ENCODE measurements around the gene SAA1. TPM values are rescaled to one million over a fixed set of nuclear protein-coding genes. Genes with fewer than 3 reads are reported as not detected.

The SAA1 gene
- not detected for total RNA-seq

GRCh38 chr11:18265949-18266348, at the start of gene SAA1:
Gene SAA1, plus strand, starts transcription at chr11:18266264. Its CDS starts 624 bp downstream, at chr11:18266888.
- ATAC-seq (replicated peaks in 1 of 2) (no peak), DNase-seq (no peak)
- Mint-ChIP-seq H3K4me1 (ENCODE audit: low read depth) (peaks cover 7% of the 10 kb centered on the region), H3K36me3 (ENCODE audit: insufficient read depth in 2 of 2) (no peaks in the 10 kb centered on the region), H3K27me3 (ENCODE audit: low read depth) (peaks cover 9% of the 10 kb centered on the region), H3K27ac (no peak within 1 kb of the TSS), H3K4me3 (no peak within 1 kb of the TSS), H3K9me3 (no peaks in the 10 kb centered on the region)

GRCh38 chr11:18221274-18221876, 44.7 kb upstream of the SAA1 start:
- Mint-ChIP-seq H3K9me3 (no peaks in the 10 kb centered on the region), H3K4me3 (no peak overlapping the region), H3K27me3 (ENCODE audit: low read depth) (peaks cover 9% of the 10 kb centered on the region), H3K27ac (no peak overlapping the region), H3K36me3 (ENCODE audit: insufficient read depth in 2 of 2) (no peaks in the 10 kb centered on the region), H3K4me1 (ENCODE audit: low read depth) (no peaks in the 10 kb centered on the region)
- DNase-seq = no peak
- ATAC-seq (replicated peaks in 1 of 2) = no peak

DNA sequence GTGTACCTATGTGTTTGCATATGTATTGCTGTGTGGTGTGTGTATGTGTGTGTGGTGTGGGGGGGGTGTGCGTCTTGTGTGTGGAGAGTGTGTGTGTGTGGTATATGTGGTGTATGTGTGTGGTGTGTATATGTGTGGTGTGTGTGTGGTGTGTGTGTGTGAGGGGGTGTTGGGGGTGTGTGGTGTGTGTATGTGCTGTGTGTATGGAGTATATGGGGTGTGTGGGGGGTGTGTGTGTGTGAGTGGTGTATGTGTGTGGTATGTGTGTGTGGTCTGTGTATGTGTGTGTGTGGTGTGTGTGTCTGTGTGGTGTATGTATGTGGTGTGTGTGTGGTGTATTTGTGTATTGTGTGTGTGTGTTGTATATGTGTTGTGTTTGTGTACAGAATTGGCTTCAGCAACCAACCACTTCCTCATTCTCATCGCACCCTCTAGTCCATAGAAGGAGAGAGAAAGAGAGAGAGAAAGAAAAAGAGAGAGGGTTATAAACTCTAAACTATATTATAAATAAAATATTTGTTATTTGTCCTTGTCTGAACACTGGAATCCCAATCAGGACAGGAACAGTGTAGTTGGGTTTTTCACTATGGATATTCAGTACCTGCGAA, 43.1 kb upstream of the SAA1 start:
- H3K9me3 Mint-ChIP-seq = no peaks in the 10 kb centered on the region
- ATAC-seq (replicated peaks in 1 of 2) = no peak

DNA sequence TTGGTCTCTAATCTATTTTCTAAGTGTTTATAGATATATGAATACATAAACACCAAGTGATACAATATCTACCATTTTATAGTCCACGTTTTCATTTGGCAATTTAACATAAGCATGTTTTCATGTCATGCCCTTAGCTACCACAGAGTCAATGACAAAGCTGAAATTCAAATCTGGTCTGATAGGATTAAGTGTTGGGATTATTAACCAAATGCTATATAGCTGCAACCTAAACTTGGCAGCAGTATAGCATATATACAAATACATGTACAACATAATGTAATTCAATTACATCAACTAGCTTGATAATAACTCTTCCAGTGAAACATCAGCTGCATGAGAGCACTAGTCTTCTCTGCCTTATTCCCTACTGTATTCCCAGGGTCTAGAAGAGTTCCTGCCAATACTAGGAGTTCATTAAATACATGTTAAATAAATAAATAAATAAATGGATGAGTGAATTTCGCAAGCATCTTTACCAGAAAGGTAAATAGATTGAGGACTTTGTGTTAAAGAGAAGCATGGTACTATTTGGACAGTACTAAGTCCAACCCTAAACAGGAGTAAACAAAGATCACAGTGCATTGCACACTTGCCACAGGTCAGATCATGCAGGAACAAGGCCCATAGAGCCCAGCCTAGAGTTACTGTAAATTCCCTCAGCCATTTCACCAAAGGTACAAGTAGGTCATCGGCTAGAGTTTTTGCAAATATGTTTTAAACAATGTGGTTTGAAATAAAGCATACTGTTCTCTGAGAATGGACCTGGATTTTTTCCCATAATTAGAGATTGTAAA, 42.3 kb upstream of the SAA1 start:
- H3K4me3 Mint-ChIP-seq = no peak overlapping the region
- no peak overlapping the region for H3K27ac Mint-ChIP-seq
- H3K36me3 Mint-ChIP-seq (ENCODE audit: insufficient read depth in 2 of 2) = no peaks in the 10 kb centered on the region
- ATAC-seq (replicated peaks in 1 of 2) (no peak), DNase-seq (no peak)
- H3K27me3 Mint-ChIP-seq (ENCODE audit: low read depth) = peaks cover 9% of the 10 kb centered on the region
- H3K9me3 Mint-ChIP-seq = no peaks in the 10 kb centered on the region
- H3K4me1 Mint-ChIP-seq (ENCODE audit: low read depth) = no peaks in the 10 kb centered on the region

More for the DNA sequence above, 43.1 kb upstream of the SAA1 start:
- no peak overlapping the region for H3K27ac Mint-ChIP-seq
- H3K27me3 Mint-ChIP-seq (ENCODE audit: low read depth) = peaks cover 9% of the 10 kb centered on the region
- no peak for DNase-seq
- no peaks in the 10 kb centered on the region for H3K4me1 Mint-ChIP-seq (ENCODE audit: low read depth)
- H3K36me3 Mint-ChIP-seq (ENCODE audit: insufficient read depth in 2 of 2) = no peaks in the 10 kb centered on the region
- H3K4me3 Mint-ChIP-seq = no peak overlapping the region

DNA sequence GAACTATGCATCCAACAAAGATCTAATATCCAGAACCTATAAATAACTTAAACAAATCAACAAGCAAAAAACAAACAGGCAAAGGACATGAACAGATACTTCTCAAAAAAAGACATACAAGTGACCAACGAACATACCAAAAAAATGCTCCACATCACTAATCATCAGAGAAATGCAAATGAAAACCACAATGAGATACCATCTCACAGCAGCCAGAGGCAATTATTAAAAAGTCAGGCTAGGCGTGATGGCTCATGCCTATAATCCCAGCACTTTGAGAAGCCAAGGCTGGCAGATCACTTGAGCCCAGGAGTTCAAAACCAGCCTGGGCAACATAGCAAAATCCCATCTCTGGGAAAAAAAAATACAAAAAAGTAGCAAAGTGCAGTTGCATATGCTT, 40.2 kb upstream of the SAA1 start:
- Mint-ChIP-seq H3K36me3 (ENCODE audit: insufficient read depth in 2 of 2) (no peaks in the 10 kb centered on the region), H3K4me1 (ENCODE audit: low read depth) (no peaks in the 10 kb centered on the region), H3K27me3 (ENCODE audit: low read depth) (peaks cover 9% of the 10 kb centered on the region), H3K4me3 (no peak overlapping the region), H3K9me3 (no peaks in the 10 kb centered on the region), H3K27ac (no peak overlapping the region)
- DNase-seq (no peak), ATAC-seq (replicated peaks in 1 of 2) (no peak)

DNA sequence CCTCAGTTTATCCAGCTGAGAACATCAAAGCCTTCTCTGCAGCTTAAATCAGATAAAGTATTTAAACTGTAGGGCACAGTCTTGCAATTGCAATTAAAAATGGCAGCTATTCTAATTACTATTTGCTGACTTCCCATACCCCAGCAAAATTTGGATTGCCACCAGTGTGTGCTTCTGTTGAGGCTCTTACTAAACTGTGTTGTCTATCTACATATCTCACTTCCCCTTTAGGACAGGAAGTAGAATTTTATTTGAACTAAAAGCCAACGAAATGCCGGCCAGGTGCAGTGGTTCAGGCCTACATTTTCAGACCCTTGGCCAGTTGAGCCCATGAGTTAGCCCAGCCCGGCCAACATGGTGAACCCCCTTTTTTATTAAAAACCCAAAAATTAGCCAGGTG, 36.6 kb upstream of the SAA1 start:
- H3K27me3 Mint-ChIP-seq (ENCODE audit: low read depth) = peaks cover 11% of the 10 kb centered on the region
- no peak for ATAC-seq (replicated peaks in 1 of 2)
- no peaks in the 10 kb centered on the region for H3K4me1 Mint-ChIP-seq (ENCODE audit: low read depth)
- H3K27ac Mint-ChIP-seq = no peak overlapping the region
- no peaks in the 10 kb centered on the region for H3K36me3 Mint-ChIP-seq (ENCODE audit: insufficient read depth in 2 of 2)
- no peak overlapping the region for H3K4me3 Mint-ChIP-seq
- no peak for DNase-seq
- no peaks in the 10 kb centered on the region for H3K9me3 Mint-ChIP-seq

GRCh38 chr11:18230859-18231258, 35.2 kb upstream of the SAA1 start:
- no peaks in the 10 kb centered on the region for H3K9me3 Mint-ChIP-seq
- no peaks in the 10 kb centered on the region for H3K4me1 Mint-ChIP-seq (ENCODE audit: low read depth)
- ATAC-seq (replicated peaks in 1 of 2) (no peak), DNase-seq (no peak)
- H3K27ac Mint-ChIP-seq = no peak overlapping the region
- peaks cover 13% of the 10 kb centered on the region for H3K27me3 Mint-ChIP-seq (ENCODE audit: low read depth)
- H3K36me3 Mint-ChIP-seq (ENCODE audit: insufficient read depth in 2 of 2) = no peaks in the 10 kb centered on the region
- no peak overlapping the region for H3K4me3 Mint-ChIP-seq

GRCh38 chr11:18233912-18234311, 32.2 kb upstream of the SAA1 start:
- H3K4me1 Mint-ChIP-seq (ENCODE audit: low read depth) = no peaks in the 10 kb centered on the region

DNA sequence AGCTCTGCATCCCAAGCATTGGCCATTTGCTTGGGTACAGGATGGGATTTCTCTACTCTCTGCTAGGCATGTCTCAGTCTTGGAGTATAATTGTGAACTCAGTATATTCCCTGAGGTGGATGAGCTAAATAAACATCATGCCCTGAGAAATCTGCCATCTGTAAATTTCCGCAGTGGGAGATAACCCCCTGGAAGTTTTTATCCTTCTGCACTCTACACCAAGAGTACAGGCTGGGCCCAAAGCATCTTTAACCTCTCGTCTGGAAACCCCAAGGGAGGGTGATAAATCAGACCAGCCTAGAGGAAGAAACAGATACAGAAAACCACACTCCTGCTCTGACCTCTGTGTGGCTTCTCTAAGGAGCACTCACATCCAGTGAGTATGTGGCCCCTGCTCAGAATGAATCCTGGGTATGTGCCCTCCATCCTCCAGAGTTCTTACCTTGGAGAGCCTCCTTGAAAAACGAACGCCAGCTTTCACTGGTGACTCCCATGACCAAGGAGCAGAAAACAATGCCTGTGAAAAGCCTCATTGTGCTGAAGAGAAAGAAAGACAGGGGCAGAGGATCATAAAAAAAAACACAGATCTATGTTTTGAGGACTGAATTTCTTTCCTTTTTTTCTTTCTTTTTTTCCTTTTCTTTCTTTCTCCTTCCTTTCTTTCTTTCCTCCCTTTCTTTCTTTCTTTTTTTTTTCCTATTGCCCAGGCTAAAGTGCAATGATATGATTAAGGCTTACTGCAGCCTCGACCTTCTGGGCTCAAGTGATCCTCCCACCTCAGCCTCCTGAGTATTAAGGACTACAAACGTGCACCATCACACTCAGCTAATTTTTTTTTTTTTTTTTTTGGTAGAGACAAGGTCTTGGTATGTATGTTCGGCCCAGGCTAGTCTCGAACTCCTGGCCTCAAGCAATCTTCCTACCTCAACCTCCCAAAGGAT, 30.4 kb upstream of the SAA1 start:
- ATAC-seq (replicated peaks in 1 of 2) = no peak
- H3K4me3 Mint-ChIP-seq = no peak overlapping the region
- no peaks in the 10 kb centered on the region for H3K36me3 Mint-ChIP-seq (ENCODE audit: insufficient read depth in 2 of 2)
- no peaks in the 10 kb centered on the region for H3K9me3 Mint-ChIP-seq
- no peak for DNase-seq
- no peak overlapping the region for H3K27ac Mint-ChIP-seq
- peaks cover 45% of the 10 kb centered on the region for H3K27me3 Mint-ChIP-seq (ENCODE audit: low read depth)
- H3K4me1 Mint-ChIP-seq (ENCODE audit: low read depth) = no peaks in the 10 kb centered on the region

More at GRCh38 chr11:18233912-18234311, 32.2 kb upstream of the SAA1 start:
- peaks cover 32% of the 10 kb centered on the region for H3K27me3 Mint-ChIP-seq (ENCODE audit: low read depth)
- H3K9me3 Mint-ChIP-seq = no peaks in the 10 kb centered on the region
- no peak overlapping the region for H3K4me3 Mint-ChIP-seq
- ATAC-seq (replicated peaks in 1 of 2) (no peak), DNase-seq (no peak)
- no peaks in the 10 kb centered on the region for H3K36me3 Mint-ChIP-seq (ENCODE audit: insufficient read depth in 2 of 2)
- no peak overlapping the region for H3K27ac Mint-ChIP-seq

- no peak within 1 kb of the TSS for H3K27ac Mint-ChIP-seq
- no peak for ATAC-seq (replicated peaks in 1 of 2)
- H3K36me3 Mint-ChIP-seq (ENCODE audit: insufficient read depth in 2 of 2) = no peaks in the 10 kb centered on the region
- no peaks in the 10 kb centered on the region for H3K9me3 Mint-ChIP-seq
- no peak for DNase-seq
- peaks cover 45% of the 10 kb centered on the region for H3K27me3 Mint-ChIP-seq (ENCODE audit: low read depth)
- H3K4me1 Mint-ChIP-seq (ENCODE audit: low read depth) = no peaks in the 10 kb centered on the region
- H3K4me3 Mint-ChIP-seq = no peak within 1 kb of the TSS
Observed at GRCh38 chr11:18236664-18237356, 29.3 kb upstream of the SAA1 start, which contains the start of gene SAA4. Gene SAA4, minus strand, starts transcription at chr11:18236802. Its CDS starts 876 bp downstream, at chr11:18235926.

DNA sequence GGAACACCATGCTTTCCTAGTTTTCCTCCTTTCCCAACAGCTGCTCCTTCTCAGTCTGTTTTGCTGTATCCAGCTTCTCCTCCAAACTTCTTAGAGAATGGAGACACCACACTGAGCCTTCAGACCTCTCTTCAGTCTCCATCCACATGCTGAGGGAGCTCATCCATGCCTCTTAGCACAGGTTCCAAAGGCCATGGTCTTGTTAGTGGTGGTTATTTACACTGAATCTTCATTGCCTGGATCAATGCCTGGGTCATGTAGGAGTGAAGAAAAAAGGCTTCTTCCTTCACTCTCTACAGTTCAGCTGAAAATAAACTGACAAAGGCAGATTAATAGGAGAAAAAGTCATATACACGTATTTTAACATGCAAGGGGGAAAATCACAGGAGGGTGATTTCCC, 26.4 kb upstream of the SAA1 start:
- Mint-ChIP-seq H3K27me3 (ENCODE audit: low read depth) (peaks cover 50% of the 10 kb centered on the region), H3K9me3 (no peaks in the 10 kb centered on the region), H3K27ac (no peak overlapping the region), H3K4me1 (ENCODE audit: low read depth) (peaks cover 10% of the 10 kb centered on the region), H3K4me3 (no peak overlapping the region), H3K36me3 (ENCODE audit: insufficient read depth in 2 of 2) (no peaks in the 10 kb centered on the region)
- DNase-seq (no peak), ATAC-seq (replicated peaks in 1 of 2) (no peak)

GRCh38 chr11:18243783-18244362, 22.2 kb upstream of the SAA1 start:
- H3K36me3 Mint-ChIP-seq (ENCODE audit: insufficient read depth in 2 of 2) = no peaks in the 10 kb centered on the region
- ATAC-seq (replicated peaks in 1 of 2) (no peak), DNase-seq (peak; percentile 66 to 79)
- no peaks in the 10 kb centered on the region for H3K9me3 Mint-ChIP-seq
- H3K4me1 Mint-ChIP-seq (ENCODE audit: low read depth) = peaks cover 25% of the 10 kb centered on the region
- no peak overlapping the region for H3K4me3 Mint-ChIP-seq
- peaks cover 22% of the 10 kb centered on the region for H3K27me3 Mint-ChIP-seq (ENCODE audit: low read depth)
- no peak overlapping the region for H3K27ac Mint-ChIP-seq
